ENCODE data around the gene TRIO. TPM values are rescaled to one million over a fixed set of nuclear protein-coding genes. Genes with fewer than 3 reads are reported as not detected.

The TRIO gene
- total RNA-seq, 1 experiment from 2014 or later: 68.4 TPM

- Histone ChIP-seq H3K27me3 (ENCODE audit: insufficient read depth, low read length) (no peaks in the 10 kb centered on the region), H3K36me3 (ENCODE audit: control insufficient read depth in 1 of 2, insufficient read depth in 2 of 2, low read length in 2 of 2) (peaks cover 15 to 30% of the 10 kb centered on the region in 2 experiments; a peak in 3 of 4 replicates), H3K9me3 (ENCODE audit: control insufficient read depth in 1 of 2, insufficient read depth in 1 of 2, low read depth in 1 of 2, low read length in 2 of 2) (no peaks in the 10 kb centered on the region), H2AFZ (ENCODE audit: low read depth, low read length, poor library complexity, severe bottlenecking) (no peak overlapping the region), H4K20me1 (ENCODE audit: insufficient read depth) (no peaks in the 10 kb centered on the region), H3K4me1 (ENCODE audit: control insufficient read depth in 1 of 2, insufficient read depth in 2 of 2, low read length in 2 of 2) (peaks cover 0 to 10% of the 10 kb centered on the region in 2 experiments; a peak in 2 of 4 replicates), H3K9ac (ENCODE audit: low read length) (no peak overlapping the region), H3K4me3 (replicated peaks in 1 of 2; ENCODE audit: low read depth in 1 of 2, low read length in 2 of 2) (no peak overlapping the region), H3K9me2 (ENCODE audit: insufficient read depth) (no peaks in the 10 kb centered on the region), H3K27ac (ENCODE audit: low read depth, low read length) (no peak overlapping the region), H3K79me2 (ENCODE audit: insufficient read depth, low read length) (no peaks in the 10 kb centered on the region), H3K4me2 (ENCODE audit: low read length) (no peak overlapping the region)
- ATAC-seq: no peak
- DNase-seq (ENCODE audit: low read depth, low spot score): no peak
- TF ChIP-seq TCF7L2 (IDR thresholded peaks at IDR 0.05; ENCODE audit: borderline replicate concordance, extremely low read depth, insufficient read depth, insufficient read length) (no peak), ELF1 (IDR thresholded peaks at IDR 0.05; ENCODE audit: borderline replicate concordance, low read depth) (no peak), CTCF (IDR thresholded peaks at IDR 0.05 in 2 of 3, conservative IDR thresholded peaks at IDR 0.05 in 1 of 3; ENCODE audit: borderline replicate concordance in 1 of 3, insufficient read depth in 1 of 3, low read depth in 2 of 3, low read length in 2 of 3) (no peak), ATF3 (IDR thresholded peaks at IDR 0.05) (no peak), ZNF274 (IDR thresholded peaks at IDR 0.05; ENCODE audit: low read depth, low read length) (no peak)
- no TSS peak for BruUV-seq (replicated peaks)
- CTCF ChIA-PET: no interaction called here
- POLR2A ChIA-PET: no interaction called here
- intact Hi-C loops (cut with micrococcal nuclease): no loop called here
- RAD21 ChIA-PET (ENCODE audit: low non-redundant PET in 1 of 2, low total read pairs in 2 of 2, uncharacterized antibody in 2 of 2, unreplicated experiment in 2 of 2): no interaction called here
Observed at GRCh38 chr5:14465116-14465515, 322.0 kb downstream of the TRIO start.

GRCh38 chr5:14465776-14466175, 322.6 kb downstream of the TRIO start:
- Histone ChIP-seq H2AFZ (ENCODE audit: low read depth, low read length, poor library complexity, severe bottlenecking) (no peak overlapping the region), H3K27ac (ENCODE audit: low read depth, low read length) (no peak overlapping the region), H3K27me3 (ENCODE audit: insufficient read depth, low read length) (no peaks in the 10 kb centered on the region), H3K79me2 (ENCODE audit: insufficient read depth, low read length) (no peaks in the 10 kb centered on the region), H3K9me3 (ENCODE audit: control insufficient read depth in 1 of 2, insufficient read depth in 1 of 2, low read depth in 1 of 2, low read length in 2 of 2) (no peaks in the 10 kb centered on the region), H3K4me1 (ENCODE audit: control insufficient read depth in 1 of 2, insufficient read depth in 2 of 2, low read length in 2 of 2) (peaks cover 0 to 10% of the 10 kb centered on the region in 2 experiments; a peak in 2 of 4 replicates), H3K9ac (ENCODE audit: low read length) (no peak overlapping the region), H3K4me3 (replicated peaks in 1 of 2; ENCODE audit: low read depth in 1 of 2, low read length in 2 of 2) (no peak overlapping the region), H3K4me2 (ENCODE audit: low read length) (no peak overlapping the region), H3K9me2 (ENCODE audit: insufficient read depth) (no peaks in the 10 kb centered on the region), H3K36me3 (ENCODE audit: control insufficient read depth in 1 of 2, insufficient read depth in 2 of 2, low read length in 2 of 2) (peaks cover 15 to 25% of the 10 kb centered on the region in 2 experiments; a peak in 3 of 4 replicates), H4K20me1 (ENCODE audit: insufficient read depth) (no peaks in the 10 kb centered on the region)
- CTCF ChIA-PET: no interaction called here
- RAD21 ChIA-PET (ENCODE audit: low non-redundant PET in 1 of 2, low total read pairs in 2 of 2, uncharacterized antibody in 2 of 2, unreplicated experiment in 2 of 2): no interaction called here
- intact Hi-C loops (cut with micrococcal nuclease): no loop called here
- POLR2A ChIA-PET: no interaction called here
- BruUV-seq (replicated peaks): no TSS peak
- no peak for ATAC-seq
- no peak for DNase-seq (ENCODE audit: low read depth, low spot score)
- no peak for TF ChIP-seq POLR2AphosphoS5 (IDR thresholded peaks at IDR 0.05; ENCODE audit: low read depth, low read length)
- TF ChIP-seq RAD21 (IDR thresholded peaks at IDR 0.05; ENCODE audit: low read depth): no peak
- no peak for TF ChIP-seq CEBPB (IDR thresholded peaks at IDR 0.05; ENCODE audit: low read depth)
- no peak for TF ChIP-seq EZH2 (IDR thresholded peaks at IDR 0.05)
- no peak for TF ChIP-seq MAX (IDR thresholded peaks at IDR 0.05)
- TF ChIP-seq ZFX (IDR thresholded peaks at IDR 0.05): no peak
- TF ChIP-seq CTCF (IDR thresholded peaks at IDR 0.05 in 2 of 3, conservative IDR thresholded peaks at IDR 0.05 in 1 of 3; ENCODE audit: borderline replicate concordance in 1 of 3, insufficient read depth in 1 of 3, low read depth in 2 of 3, low read length in 2 of 3): no peak
- TF ChIP-seq JUND (IDR thresholded peaks at IDR 0.05): no peak
- TF ChIP-seq ZBTB33 (IDR thresholded peaks at IDR 0.05; ENCODE audit: extremely low read depth, insufficient replicate concordance, low read length): no peak
- TF ChIP-seq ELF1 (IDR thresholded peaks at IDR 0.05; ENCODE audit: borderline replicate concordance, low read depth): no peak
- TF ChIP-seq ZNF274 (IDR thresholded peaks at IDR 0.05; ENCODE audit: low read depth, low read length): no peak

Measured in HCT116 (cell line).